Activated CD8-positive, alpha-beta memory T cell treated with anti-CD3 and anti-CD28 coated beads, Interleukin-2, amount 50 U/mL, for 1 hour (primary cell): ENCODE results near the gene UCP2.

Experiments
- DNase-seq: peaks from one replicate; pipeline ENCODE4 v3.0.0-alpha.2; 2020; ENCODE audit errors: extremely low read depth

Gene UCP2

GRCh38 chr11:73982595-73982989, at the start of gene UCP2:
UCP2 (minus strand) TSS chr11:73982843; CDS start chr11:73978378, 4,465 bp downstream.
- no peak for DNase-seq

- DNase-seq = no peak
These were observed 48.4 kb upstream of the UCP2 start for GRCh38 chr11:74030723-74031676.

- DNase-seq = no peak
These were observed 43.0 kb upstream of the UCP2 start for GRCh38 chr11:74025467-74026166.

- no peak for DNase-seq
These were observed 41.8 kb upstream of the UCP2 start for GRCh38 chr11:74024261-74025029.

- no peak for DNase-seq
These were observed 40.6 kb upstream of the UCP2 start for GRCh38 chr11:74023276-74023675.

- no peak for DNase-seq
These were observed 39.9 kb upstream of the UCP2 start for GRCh38 chr11:74022546-74022945.

- DNase-seq = no peak
These were observed 39.4 kb upstream of the UCP2 start for GRCh38 chr11:74021998-74022397.

- DNase-seq = no peak
These were observed 37.9 kb upstream of the UCP2 start for GRCh38 chr11:74020539-74020938.

- no peak for DNase-seq
These were observed 37.2 kb upstream of the UCP2 start for GRCh38 chr11:74019860-74020259.

GRCh38 chr11:74019104-74019738, 36.6 kb upstream of the UCP2 start:
- DNase-seq = no peak

- DNase-seq = no peak
These were observed 35.8 kb upstream of the UCP2 start for GRCh38 chr11:74018331-74019005.

GRCh38 chr11:74017631-74018030, 35.0 kb upstream of the UCP2 start:
- no peak for DNase-seq

GRCh38 chr11:74015919-74016684, 33.5 kb upstream of the UCP2 start:
- no peak for DNase-seq

GRCh38 chr11:74014880-74015279, 32.2 kb upstream of the UCP2 start:
- DNase-seq = no peak

GRCh38 chr11:74013141-74013540, 30.5 kb upstream of the UCP2 start:
- no peak for DNase-seq

GRCh38 chr11:74012074-74012809, 29.6 kb upstream of the UCP2 start:
- DNase-seq = no peak

GRCh38 chr11:74011360-74012073, 28.9 kb upstream of the UCP2 start:
- no peak for DNase-seq

GRCh38 chr11:74010306-74011300, 28.0 kb upstream of the UCP2 start:
- no peak for DNase-seq
